NB4 (cell line): ENCODE results near the gene PSORS1C2.

Source experiments
- CTCF ChIP-seq: IDR thresholded peaks from one replicate; pipeline ENCODE4 v1.5.1; 2012; ENCODE audit warnings: low read depth, low read length
- MYC ChIP-seq: IDR thresholded peaks from 2 replicates; pipeline ENCODE4 v1.6.1; 2011; ENCODE audit warnings: low read depth, low read length
- POLR2A ChIP-seq: IDR thresholded peaks from 2 replicates; pipeline ENCODE4 v1.6.1; 2011; ENCODE audit warnings: mild to moderate bottlenecking; ENCODE audit not compliant: insufficient read length; ENCODE audit errors: extremely low read depth

DNA sequence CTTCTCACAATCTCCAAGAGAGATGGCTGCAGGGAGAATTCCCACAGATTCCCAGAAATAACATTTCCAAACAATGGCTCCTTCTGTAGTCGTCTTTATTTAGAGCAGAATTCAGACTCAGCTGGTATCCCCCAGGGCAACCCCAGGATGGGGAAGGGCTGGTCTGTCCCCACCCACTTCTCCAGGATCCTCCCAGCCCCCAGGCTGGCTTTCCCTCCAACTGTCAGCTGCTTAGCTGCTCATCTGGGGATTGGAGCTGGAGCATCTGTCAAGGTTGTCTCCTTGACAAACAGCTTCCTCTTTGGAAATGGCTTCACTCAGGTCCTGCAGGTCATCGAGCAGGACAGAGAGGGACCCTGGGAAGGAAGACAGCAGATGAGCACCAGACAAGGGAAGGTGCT is 3.5 kb upstream of the PSORS1C2 start:
- no peak for TF ChIP-seq POLR2A
- no peak for TF ChIP-seq CTCF
- no peak for TF ChIP-seq MYC
